Activated CD4-positive, alpha-beta T cell treated with anti-CD3 and anti-CD28 coated beads, Interleukin-2, amount 50 U/mL, for 1 hour (primary cell): ENCODE data around the gene SCN8A.

Source experiments
- DNase-seq: peaks from one replicate; pipeline ENCODE4 v3.0.0-alpha.2; 2020

The SCN8A gene

DNA sequence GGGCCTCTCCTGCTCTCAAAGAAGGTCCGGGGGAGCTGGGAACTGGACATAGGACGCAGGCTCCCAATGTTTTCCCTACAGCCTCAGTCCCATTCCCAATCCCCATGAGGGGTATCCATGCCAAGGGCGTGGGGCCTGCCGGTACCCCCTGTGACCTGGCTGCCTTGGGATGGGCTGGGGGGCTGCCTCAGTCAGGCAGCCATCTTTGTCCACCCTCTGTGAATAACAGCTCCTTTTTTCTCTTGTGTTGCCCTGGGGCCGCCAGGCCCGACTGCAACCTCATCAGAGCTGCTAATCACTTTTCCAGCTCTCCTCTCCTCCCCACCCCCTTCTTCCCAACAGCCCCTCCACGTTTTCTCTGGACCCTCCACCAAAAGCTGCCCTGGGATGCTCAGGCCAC is 246.3 kb downstream of the SCN8A start:
- DNase-seq, result no peak

DNA sequence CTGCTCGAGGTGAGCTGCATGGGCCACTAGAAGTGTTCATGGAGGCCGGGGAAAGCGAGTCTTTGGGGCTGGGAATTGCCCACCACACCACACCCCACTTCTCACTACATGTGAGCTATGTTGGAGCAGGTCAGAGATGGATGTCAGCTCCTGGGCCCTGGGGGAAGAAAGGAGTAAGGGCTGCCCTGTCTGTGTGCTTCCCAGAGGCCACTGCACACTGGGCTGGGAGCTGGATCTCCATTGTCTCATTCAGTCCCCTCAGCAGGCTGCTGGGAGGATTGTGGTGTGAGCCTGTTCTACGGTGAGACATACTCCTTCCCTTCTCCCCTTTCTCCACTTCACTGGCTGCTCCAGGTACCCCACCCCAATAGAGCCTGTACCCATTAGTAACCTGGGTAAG is 247.0 kb downstream of the SCN8A start:
- no peak for DNase-seq

DNA sequence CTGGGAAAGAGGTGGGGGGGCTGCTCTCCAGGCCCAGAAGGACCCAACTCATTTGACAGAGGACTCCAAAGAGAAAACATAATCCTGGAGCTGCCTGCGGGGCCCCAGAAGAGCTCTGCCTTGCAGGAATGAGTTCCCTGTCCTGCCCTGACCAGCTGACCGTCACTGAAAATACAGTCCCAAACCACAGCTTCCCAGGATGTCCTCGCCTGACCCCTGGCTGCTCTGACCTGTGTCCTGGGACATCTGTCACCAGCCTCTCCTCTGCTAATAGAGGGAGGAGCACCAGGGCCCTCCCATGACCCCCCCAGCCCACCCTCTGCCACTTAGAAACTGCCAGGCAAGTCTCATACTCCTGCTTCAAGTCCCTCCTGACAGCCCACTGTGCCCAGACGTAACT is 247.7 kb downstream of the SCN8A start:
- DNase-seq, result no peak

DNA sequence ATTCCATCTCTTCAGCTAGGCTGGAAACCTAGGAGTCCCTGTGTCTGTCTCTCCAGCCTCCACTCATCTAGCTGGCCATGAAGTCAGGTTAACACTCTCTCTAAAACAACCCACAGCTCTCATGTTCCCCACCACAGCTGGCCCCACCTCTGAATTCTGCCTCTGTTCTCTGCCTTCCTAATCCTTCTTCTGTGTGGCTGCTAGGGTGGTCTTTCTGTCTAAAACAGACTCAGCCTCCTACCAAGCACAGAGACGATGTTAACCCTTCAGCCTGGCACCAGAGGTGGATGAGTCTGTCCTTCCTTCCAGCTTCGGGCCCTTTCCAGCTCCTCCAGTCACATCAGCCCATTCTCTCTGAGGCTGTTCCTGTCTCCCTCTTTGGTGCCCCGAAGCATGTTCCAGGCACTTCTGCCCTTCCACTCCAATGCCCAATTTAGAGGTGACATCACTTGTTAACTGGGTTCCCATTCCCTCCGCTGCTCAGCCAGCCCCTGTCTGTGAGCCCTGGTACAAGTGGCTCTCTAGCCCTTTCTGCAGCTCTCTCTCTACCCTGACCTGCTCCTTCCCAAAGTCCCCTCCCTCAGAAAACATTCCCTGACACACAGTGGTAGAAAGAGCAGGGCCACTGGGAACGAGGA is 248.4 kb downstream of the SCN8A start:
- no peak for DNase-seq

DNA sequence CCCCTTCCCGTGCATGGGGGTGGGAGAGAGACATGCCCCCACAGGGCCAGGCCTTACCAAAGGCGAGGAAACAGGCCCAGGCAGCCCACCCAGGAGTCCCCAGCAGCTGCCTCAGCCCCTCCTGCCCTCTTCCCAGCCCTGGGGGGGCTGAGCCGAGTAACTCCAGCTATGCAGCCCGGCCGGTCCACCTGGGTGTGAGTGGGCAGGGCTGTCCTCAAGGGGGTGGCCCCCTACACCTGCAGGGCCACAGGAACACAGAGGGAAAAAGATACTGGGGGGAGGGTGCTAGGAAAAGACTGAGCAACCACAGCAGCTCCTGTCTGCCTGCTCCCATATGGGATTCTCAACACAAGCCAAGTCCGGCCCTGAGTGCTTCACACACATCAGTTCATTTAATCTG is 249.9 kb downstream of the SCN8A start:
- no peak for DNase-seq

DNA sequence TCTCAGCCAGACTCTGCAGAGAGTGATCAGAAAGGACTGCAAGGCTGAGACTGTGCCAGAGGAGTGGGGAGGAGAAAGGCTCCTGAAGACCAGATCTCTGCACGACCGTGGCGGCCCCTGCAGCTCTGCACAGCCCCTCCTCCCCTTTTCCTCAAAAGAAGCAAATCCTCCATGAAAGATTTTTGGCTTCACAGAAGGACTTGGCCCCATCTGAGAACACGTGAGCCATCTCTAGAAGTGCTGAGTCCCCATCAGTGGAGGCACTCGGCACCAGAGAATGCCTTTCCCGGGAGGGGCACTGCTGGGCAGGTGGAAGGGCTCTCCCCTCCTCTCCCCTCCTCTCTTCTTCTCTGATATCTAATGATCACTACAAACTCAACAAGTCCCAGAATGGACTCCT is 250.7 kb downstream of the SCN8A start:
- DNase-seq, result no peak

DNA sequence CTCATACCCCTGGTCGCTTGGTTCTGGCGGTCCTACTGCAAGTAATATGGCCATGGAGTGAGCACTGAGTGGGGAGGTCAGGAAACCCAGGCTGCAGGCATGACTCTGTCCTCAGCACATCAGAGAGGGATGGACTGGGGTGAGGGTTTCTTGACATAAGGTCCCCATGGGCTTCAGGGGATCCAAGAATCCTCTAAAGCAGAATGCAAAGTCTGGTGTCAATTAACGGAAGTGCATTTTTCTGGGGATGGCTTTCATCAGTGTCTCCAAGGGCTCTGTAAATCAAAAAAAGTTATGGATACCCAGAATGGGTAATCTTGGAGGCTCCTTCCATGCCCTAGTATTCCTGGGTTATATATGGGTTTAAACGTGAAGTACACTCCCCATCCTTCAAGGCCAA is 253.8 kb downstream of the SCN8A start:
- no peak for DNase-seq

DNA sequence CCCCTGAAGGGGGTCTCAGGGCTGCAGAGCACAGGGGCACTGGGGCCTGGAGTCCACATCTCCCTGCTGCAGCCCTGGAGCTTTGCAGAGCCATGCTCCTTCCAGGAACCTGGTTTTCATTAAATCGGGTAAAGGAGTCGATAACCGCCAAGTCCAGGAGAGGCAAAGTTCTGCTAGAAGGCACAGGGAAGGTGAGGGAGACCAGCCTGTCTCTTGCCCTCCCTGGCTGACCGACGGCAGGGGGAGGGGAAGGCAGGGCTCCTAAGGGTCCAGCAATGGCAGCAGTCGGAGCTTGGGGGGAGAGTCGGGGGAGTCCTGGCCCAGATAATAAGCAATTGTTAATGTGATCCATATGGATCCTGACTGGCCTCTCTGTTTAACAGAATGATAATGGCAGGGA is 254.4 kb downstream of the SCN8A start:
- no peak for DNase-seq

DNA sequence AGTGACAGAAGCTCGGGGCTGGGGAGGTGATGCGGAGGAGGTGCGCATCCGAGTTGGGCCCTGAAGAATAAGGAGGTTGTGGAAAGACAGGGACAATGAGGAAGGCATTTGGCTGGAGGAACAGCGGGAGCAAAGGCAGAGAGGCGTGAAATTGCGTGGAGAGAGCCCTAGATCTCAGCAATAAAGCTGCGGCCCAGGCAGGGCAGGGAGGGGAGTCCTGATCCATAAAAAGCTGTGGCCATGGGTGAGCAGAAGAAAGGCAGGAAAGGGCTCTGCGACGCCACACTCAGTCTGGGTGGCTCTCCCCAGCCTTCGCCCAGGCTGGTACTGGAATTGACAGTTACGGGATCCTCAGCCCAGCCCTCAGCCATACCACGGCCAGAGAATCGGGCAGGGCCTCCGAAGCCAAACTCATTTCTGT is 255.2 kb downstream of the SCN8A start:
- no peak for DNase-seq

DNA sequence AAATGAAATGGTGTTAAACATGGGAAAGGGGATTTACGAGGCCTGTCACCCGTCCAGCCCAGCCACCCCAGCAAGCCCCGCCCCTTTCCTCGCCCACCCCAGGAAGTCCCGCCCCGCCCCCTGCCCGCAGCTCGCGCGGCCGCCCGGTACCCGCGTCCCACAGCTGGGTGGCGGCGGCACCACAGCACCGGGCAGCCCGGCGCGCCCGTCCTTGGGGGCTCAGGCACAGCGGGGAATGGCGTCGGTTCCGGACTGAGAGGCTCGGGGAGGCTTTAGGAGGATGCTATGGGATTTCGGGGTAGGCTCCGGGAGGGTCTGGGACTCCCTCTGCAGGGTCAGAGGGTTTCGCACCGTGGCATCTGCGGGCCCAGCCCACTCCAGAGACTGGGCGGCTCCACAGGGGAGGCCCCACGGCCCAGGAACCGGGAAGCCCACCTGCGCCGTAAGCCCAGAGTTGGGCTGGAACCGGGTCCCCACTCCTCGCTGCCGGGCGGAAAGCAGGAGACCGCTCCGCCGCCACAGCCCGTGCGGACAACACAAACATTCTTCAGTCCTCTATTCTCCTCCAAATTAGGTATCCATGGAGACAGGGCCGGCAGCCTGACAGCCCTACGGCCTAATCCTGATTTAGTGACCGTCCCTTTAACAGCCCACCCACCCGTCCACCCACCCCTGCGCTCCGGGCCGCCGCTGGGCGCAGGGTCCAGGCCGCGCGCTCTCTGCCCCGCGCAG is 256.0 kb downstream of the SCN8A start:
- DNase-seq, result peak; percentile 29

DNA sequence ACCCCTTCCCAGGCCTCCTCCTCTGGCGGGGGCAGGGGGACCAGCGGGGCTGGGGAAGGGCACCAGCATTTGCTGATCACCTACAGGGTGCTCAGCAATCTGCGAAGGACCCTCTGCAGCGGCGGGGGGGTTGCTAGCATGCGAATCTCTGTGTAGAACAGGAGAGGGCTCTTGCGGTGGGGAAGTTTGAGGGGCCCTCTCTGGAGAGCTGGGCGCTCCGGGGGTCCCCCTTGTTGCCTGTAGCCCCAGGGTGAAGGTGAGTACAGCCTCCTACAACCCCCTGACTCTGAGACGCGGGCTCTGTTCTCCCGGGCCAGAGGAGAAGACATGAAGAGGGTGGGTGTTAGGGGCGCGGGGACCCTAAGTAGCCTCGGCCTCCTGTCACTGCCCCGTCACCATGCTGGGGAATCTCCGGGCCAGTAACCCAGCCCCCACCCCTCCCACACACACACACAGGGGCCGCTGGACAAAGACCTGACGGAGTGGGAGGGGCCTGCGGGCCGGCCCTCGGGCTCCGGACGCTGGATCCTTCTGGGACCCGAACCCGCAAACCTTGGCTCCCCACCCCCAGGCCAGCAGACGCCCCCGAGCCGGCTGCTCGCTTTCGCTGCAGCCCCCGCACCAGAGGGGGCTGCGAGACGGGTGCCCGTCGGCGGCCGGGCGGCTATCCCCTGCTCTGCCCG is 256.8 kb downstream of the SCN8A start:
- no peak for DNase-seq

DNA sequence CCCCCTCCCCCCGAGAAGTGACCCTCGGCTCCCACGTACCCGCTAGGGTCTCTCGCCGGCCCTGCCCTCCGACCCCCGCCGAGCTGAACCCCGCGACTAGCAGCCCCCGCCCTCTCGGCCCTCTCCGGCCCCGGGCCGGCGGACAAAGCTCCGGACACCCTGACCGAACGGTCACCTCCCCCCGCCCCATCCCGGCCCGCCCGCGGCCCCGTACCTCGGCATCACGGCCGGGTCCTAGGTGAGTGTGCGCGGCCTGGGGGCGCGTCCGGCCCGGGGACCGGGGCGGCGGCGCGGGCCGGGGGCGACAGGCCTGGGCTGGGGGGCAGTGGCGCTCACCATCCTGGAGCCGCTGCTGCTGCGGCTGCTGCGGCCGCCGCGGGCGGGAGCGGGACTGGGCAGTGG is 257.3 kb downstream of the SCN8A start, which contains the start of gene FIGNL2:
TSS of gene FIGNL2 (minus strand) at position 393 of the 402 bp plus-strand sequence. CDS start 26,305 bp downstream, outside the sequence.
- DNase-seq, result no peak

DNA sequence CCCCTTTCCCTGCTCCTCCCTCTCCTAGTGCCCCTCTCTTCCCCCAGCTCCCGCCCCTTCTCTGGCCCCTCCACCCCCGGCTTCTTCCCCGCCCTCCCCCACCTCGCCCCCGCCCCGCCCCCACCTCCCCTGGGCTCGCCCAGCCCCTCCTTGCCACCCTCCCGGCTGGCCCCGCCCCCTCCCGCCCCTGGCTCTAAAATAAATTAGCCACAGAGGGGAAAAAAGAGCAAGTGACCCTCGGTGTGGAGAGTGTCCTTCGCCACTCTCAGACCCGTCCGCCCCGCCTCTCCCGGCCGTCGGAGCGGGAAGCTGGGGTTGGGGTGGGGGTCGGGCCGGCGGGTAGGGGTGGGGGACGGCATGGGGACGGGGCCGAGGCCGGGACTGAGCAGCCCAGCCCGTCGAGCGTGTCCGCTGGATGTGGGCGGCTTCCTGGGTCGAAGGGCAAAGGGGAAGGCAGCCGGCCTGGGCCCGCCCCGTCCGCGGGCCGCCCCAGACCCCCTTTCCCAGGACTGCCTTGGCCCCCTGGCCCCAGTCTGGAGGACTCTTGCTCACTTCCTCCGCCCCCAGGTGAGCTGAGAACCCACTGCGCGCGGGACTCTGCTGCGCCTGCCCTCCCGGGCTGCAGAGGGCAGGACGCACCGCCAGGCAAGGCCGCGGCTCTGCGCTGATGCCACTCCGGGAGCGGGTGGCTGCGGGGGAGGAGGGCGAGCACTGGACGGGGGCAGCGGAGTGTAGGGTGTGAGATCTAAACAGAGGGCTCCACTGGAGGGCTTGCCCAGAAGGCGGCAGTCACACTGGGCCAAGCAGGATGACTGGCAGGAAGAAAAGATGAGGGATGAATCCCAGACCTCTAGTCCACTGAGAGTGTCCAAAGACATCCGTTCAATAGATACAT is 258.1 kb downstream of the SCN8A start:
- DNase-seq, result no peak

DNA sequence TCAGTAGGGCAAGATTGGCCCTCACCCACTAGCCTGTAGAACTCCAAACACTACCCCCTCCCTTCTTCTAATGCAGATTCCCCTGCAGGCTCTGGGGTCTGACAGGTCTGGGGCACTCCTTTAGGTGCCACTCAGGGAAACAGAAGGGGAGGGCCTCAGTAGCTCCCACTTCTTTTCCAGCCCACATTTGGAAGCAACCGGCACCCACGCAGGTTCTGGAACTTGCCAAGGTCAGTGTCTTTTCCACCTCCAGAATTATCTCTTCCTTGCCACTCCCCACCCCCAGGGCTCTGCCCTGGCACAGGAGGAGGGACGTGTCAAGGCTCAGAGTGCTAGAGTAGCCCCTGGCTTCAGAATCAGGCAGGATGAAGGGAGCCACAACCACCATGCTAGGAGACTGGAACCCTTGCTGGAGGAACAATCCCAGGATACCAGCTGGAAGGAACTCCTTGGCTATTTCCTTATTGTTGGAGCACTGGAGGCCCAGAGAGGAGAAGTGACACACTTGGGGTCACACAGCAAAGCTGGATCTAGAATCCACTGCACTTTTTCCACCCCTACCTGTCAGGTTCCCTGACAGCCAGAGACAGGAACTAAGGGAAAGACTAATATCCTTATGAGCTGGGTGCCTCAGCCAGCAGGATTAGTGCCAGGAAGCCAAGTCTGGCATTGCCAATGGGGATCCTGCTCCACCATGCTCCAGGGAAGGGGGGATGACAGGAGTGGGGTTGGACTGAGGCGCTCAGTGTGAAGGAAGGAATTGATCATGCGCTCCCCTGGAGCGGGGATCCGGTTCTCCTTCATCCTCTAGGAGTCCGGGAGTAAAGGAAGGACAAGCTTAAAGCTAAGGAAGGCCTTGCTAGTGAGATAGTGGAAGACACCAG is 259.3 kb downstream of the SCN8A start:
- DNase-seq, result no peak

DNA sequence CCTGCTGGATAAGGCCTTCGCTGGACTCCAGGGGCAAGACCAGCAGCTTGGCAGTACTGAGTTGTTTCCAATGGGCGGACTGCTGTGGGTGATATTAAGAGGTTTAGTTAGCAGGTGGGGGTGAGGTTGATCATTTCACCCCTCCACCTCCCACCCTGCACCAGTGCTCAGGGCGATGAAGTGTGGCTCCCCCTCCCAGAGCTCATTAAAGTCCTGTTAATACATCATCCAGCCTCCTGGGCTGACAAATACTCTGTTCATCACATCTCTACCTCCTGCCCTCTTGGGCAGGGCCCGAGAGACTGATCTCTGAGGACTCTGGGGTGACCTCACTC is 259.9 kb downstream of the SCN8A start:
- no peak for DNase-seq

DNA sequence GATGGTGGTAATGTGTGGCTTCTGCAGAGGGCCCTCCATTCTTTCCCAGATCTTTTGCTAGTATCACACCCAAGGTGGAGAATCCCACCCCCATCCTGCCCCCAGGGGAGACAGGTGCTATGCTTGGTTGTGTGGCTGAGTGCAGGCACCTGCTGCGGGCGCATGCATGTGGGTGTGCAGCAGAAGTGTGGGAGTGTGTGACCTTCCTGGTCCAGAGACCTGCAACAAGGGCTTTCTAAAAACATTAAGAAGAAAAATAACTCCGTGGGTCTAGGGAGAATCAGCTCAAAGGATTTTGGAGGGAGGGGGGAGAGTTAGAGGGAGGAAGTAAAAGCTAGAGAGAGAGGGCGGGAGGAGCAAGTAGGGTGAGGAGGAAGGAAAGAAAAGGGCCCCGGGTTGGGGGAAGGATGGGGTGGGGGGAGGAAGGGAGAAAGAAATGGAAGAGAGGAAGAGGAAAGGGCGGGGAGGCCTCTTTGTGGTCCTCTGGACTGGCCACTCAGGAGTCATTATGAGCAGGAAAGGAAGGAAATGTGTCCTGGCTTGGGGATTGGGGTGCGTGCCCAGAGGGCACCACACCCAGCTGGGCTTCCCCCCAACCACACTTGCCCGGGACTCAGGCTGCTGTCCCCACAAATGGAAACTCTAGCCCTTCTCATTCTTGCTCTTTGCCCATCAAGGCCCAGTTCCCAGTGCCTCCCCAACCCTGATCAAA is 260.5 kb downstream of the SCN8A start:
- DNase-seq, result no peak

DNA sequence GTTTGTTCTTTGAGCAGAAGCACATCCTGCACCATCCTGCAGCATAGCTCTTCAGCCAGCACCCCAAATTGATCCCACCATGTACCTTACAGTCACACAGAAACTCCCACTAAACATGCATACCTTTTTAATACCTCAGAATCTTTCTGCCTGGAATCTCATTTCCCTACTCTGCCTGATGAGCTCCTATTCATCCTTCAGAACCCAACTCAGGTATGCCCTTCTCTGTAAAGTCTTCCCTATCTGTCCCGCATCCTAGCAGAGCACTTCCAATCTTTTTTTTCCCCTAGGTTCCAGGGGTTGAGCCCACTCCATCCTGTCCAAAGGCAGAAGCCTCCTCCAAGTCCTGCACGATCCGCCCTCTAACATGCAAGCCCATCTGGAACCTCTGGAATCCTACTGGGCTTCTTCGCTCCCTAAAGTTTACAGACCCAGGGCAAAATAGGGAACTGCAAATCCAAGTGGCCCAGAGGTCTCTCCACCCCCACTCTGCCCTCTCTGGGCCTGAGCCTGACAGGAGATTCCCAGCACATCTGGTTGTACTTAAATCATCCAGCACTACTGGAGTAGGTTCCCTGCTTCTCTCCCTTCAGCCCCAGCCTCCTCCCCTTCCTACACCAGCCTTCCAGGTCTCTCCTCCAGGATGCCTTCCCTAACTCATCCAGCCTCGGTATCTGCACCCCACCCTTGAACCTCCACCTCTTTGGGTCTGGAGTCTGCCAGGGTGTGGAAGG is 261.5 kb downstream of the SCN8A start:
- DNase-seq, result no peak

DNA sequence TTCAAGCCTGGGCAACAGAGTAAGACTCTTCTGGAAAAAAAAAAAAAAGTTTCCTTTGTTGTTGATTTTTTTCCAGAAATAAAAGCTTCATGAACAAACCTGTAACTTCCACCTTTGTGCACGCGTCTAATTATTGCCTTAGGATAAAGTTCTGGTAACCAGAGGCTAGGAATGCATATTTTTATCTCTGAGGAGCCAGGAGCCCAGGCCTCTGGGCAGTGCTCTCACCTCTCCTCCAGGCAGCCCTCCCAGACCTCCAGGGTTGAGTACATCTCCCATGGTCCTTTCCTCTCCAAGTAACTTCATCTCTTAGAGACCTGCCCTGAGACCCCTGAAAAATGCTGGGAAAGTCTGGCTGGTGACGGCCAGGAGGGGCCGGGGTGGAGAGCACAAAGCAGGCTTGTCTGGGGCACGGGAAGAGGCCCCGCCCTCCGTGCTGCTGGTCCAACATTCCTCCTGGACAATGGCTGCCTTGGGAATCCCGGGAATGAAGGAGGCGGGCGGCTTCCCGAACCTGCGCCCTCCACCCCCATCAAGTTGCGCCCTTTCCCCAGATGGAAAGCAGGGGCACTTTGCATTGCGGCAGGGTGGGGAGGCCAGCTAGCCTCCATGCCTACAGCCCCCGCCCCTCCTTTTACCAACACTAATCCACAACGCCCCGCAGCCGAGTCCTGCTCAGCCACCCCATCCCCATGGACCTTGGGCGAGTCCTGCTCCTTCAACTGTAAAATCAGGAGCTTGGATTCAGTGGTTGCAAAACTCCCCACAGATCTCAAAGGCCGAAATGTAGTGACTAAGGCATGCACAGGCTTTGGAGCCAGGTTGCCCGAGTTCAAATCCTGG is 264.8 kb downstream of the SCN8A start:
- no peak for DNase-seq

DNA sequence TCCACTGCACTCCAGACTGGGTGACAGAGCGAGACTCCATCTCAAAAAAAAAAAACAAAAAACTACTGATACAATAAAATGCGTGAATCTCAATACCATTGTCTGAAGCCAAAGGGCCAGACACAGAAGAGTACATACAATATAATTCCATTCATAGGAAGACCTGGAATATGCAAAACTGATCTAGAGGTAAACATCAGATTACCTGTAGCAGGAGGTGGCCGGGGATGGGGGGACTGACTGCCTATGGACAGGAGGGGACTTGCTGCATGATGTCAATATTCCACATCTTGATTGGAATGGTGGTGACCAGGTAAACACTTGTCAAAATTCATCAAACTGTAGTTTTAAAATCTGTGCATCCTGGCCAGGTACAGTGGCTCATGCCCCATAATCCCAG is 270.0 kb downstream of the SCN8A start:
- DNase-seq, result no peak
